GM18867 (cell line): ENCODE measurements around the gene MORC4.

Experiments
- ATAC-seq: cut with Tn5 transposase; IDR thresholded peaks from one replicate; pipeline ENCODE4 v1.9.1; 2021; ENCODE audit warnings: mild to moderate bottlenecking, moderate library complexity; ENCODE audit not compliant: unreplicated experiment

MORC4 gene

GRCh38 chrX:106954041-106954440 is 46.0 kb downstream of the MORC4 start:
- ATAC-seq = no peak

DNA sequence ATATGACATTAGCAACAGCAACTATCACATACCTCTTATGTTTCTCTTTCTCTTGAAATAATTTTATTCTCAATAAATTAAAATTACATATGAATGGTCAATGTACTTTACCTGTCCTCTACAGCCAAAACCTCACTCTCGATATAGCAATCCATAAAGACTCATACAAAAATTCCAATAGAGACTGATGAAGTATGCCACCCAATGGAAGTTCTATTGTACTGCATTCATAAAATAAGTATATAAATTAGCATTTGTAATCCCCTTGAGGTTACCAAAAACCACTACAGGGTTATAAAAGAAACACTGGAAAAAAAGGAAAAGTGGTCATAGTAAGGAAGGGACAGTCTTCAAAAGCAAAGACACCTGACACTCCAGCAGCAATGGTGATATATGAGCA is 47.0 kb downstream of the MORC4 start:
- ATAC-seq = no peak

GRCh38 chrX:106952538-106952937 is 47.5 kb downstream of the MORC4 start:
- ATAC-seq = no peak

DNA sequence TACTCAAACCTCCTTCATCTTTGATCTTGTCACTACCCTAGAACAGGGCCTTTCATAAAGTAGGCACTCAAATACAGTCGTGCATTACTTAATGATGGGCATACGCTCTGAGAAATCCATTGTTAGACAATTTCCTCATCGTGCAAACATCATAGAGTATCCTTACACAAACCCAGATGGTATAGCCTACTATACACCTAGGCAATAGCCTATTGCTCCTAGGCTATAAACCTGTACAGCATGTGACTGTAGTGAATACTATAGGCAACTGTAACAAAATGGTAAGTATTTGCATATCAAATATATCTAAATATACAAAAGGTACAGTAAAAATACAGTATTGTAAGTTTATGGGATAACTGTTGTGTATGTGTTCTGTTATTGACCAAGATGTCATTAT is 47.9 kb downstream of the MORC4 start:
- no peak for ATAC-seq

DNA sequence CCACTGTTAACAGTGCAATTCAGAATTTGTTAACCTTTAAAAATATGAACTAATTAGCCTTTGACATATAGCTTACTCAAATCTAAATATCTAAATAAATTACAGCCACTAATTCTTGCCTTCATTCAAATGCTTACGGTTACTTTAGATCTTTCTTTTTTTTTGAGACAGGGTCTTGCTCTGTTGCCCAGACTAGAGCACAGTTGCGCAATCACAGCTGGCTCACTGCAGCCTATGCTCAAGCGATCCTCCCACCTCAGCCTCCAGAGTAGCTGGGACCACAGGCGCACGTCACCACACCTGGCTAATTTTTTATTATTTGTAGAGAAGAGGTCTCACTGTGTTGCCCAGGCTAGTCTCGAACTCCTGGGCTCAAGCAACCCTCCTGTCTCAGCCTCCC is 48.8 kb downstream of the MORC4 start:
- no peak for ATAC-seq

- ATAC-seq = no peak
These were observed 49.6 kb downstream of the MORC4 start for GRCh38 chrX:106950381-106950780.

DNA sequence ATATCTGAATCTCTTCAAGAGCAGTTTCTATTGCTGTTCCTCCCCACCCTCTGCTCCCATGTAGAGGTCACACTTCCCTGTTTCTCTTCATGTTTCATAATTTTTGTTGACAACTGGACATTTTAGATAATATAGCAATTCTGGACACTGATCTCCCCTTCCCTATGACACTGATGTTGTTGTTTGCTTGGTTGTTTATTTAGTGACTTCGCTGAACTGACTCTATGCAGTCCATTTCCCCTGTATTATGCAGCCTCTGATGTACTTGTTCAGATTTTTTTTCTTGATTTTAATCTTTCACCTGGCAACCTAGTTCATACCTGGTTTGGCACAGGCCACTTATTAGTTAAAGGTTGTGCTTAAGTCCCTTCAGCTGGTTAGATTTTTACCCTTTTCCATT is 50.6 kb downstream of the MORC4 start:
- no peak for ATAC-seq

GRCh38 chrX:106948641-106949040 is 51.4 kb downstream of the MORC4 start:
- no peak for ATAC-seq

DNA sequence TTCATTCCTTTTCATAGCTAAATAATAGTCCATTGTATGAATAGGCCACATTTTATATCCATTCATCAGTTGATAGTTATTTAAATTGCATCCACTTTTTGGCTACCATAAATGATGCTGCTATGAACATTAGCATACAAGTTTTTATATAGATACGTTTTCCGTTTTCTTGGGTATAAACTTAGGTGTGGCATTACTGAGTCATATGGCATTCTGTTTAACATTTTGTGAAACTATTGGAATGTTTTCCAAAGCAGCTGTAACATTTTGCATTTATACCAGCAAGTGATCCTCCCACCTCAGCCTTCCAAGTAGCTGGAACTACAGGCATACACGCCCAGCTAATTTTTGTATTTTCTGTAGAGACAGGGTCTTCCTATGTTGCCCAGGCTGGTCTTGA is 53.5 kb downstream of the MORC4 start:
- no peak for ATAC-seq

DNA sequence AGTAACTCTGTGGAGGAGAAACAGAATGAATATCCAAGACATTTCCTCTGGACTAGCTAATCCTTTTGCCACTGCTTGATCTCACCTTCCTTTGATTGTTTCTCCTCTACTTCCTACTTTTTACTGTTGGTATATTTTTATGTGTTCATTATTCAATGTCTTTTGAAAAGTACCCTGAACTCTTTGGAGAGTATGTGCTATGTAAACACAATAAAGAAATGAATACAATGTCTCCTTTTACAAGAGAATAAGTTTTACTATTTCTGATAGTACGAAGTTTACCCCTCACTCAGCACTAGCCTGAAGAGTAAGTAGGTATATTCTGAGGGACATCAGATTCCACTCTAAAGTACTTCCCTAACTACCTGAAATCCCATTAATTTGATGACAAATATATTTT is 59.9 kb downstream of the MORC4 start:
- no peak for ATAC-seq

DNA sequence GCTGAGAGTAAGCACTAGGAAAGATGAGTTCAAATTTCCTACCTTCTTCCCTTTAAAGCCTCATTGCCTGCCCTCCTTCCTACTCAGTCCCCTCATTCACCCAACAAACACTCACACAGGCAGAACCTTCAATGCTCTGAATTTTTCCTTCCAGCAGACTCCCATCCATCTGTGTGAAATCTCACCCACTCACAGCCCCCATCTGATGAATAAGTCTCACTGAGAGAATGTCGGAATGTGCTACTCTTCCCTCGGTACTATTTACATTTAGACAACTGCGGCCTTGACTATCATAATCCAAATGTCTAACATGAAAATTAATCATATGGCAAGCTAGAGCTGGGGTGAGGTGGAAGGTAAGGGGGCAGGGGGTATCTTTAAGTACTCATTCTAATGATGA is 60.4 kb downstream of the MORC4 start:
- ATAC-seq = no peak

- ATAC-seq = no peak
These were observed 63.8 kb downstream of the MORC4 start for GRCh38 chrX:106936246-106936645.

- no peak for ATAC-seq
These were observed 64.8 kb downstream of the MORC4 start for GRCh38 chrX:106935175-106935574.

- ATAC-seq = no peak
These were observed 66.5 kb downstream of the MORC4 start for GRCh38 chrX:106933538-106933961.

DNA sequence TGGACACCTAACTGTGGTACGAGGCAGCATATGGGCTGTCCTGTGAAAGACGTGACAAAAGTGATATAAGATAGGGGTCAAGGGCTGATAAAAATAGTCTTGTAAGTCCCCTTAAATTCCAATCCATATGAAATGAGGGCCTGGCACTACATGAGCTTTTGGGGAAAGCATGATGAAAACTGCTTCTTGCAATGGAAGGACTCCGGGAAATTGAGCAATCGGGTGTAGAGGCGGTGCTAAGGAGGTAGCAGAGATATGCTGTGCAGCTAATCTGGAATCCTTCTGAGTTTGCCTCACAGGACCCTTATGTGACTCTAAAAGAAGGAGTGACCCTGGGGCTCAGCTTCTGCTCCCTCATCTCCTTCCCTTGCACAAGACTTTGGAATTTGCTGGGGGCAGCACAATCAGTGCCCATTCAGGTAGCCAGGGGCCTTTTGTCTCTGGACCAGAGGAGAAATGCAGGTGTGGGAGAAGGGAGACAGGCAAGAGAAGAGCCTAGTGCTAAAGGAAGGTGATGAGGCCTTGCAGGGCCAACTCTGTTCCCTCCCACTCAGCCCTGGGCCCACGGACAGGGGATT is 67.0 kb downstream of the MORC4 start:
- no peak for ATAC-seq

DNA sequence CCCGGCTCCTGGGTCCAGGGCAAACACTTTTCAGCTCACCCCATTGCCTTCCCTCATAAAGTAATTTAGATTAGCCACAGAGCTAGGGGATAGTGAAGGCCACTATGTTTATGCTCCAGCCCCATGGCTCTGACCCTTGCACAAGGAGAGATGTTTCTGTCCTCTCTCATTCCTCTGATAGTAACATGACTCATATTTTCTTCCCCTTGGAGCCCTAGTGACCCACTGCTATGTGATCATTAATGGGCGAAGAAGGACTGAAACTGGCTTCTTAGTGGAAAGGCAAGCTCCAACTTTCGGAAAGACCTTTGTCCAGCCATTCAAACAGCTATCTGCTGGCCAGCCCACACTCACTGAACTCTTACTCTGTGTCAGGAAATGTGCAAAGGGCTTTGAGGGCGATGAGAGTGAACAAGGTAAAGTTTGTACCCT is 67.5 kb downstream of the MORC4 start:
- ATAC-seq = no peak

DNA sequence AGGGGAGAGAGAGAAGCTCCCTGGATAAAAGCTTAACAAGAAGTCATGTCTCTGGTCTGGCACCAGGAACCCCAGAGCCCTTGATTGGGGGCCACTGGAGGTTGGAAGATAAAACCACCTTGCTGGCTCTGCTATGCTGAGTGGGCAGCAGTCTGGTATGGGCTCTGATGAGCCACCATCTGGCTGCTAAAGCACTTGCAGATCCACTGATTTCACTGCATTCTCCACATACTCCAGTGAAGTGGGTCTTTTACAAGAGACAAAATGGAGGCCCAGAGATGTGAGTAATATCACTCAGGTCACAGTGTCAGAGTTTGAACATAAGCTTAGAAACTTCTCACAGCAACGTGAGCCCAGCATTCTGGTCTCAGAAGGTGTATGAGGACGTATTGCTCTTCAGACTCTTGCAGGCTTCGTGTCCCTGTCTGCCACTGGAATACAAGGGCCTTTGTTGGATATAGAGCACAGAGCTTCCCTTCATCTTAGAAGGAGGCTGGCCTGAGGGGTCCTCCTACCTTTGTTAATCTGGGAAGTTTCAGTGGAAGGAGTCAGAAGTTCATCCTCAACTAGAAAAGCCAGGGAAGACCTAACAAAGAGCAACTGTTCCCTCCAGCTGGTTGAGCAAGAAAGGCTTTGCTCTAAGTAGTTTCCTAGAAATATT is 68.1 kb downstream of the MORC4 start:
- ATAC-seq = no peak

DNA sequence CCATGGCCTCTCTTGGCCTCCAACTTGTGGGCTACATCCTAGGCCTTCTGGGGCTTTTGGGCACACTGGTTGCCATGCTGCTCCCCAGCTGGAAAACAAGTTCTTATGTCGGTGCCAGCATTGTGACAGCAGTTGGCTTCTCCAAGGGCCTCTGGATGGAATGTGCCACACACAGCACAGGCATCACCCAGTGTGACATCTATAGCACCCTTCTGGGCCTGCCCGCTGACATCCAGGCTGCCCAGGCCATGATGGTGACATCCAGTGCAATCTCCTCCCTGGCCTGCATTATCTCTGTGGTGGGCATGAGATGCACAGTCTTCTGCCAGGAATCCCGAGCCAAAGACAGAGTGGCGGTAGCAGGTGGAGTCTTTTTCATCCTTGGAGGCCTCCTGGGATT is 71.8 kb downstream of the MORC4 start:
- no peak for ATAC-seq

DNA sequence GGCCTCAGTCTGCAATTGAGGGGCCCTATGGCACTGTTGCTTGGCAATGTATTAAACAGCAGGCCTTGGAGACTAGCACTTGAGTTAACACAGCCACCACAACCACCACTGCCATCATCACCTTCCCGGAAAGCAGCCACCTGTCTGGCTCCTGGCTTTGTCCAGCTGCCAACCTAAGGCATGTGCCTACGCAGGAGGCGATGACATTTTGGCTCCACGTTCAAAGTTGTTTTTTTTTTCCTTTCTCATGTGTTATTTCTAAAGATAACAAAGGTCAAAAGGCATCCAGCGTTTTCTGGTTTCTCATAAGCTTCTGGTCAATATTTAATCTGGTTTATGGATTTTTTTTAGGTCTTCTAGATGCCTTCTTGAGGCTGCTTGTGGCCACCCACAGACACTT is 72.3 kb downstream of the MORC4 start:
- ATAC-seq = no peak

DNA sequence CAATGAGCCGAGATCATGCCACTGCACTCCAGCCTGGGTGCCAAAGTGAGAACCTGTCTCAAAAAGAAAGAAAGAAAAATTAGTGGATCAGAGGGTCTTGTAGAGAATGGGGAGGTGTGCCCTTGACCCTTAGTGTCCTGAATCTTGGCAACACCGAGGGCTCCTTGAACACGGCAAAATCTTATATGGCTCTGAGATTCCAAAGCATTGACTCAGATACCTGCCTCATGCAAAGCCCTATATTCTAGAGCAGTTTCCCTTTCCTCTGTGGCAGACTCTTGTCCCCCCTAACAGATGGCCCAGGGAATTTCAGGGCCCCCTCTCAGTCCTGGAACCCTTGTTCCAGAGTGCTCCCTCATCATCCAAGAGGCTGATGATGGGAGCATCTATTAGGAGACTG is 73.0 kb downstream of the MORC4 start:
- no peak for ATAC-seq

DNA sequence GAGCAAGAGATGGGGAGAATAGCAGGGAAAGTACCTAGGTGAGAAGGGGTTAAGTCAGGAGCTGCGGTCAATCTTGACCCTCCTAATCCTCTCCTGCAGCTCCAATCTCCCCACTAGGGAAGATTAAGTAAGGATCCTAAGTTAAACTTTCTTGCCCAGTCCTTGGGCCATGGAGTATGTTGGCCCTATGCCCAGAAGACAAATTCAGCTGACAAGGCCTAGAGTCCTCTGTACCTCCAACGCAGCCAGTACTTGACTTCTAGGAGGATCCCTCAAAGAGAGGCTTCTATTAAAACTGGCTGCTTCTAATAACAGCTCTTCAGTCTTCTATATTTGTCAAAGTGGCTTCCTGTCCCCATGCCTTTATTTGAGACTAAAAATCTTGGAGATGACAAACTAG is 78.4 kb downstream of the MORC4 start:
- ATAC-seq = no peak

GRCh38 chrX:106919932-106920452 is 80.0 kb downstream of the MORC4 start, which contains the start of gene CLDN2:
Gene CLDN2, plus strand, starts transcription at chrX:106920402. Its CDS starts 7,827 bp downstream, at chrX:106928229.
- no peak for ATAC-seq
